Skeletal muscle satellite cell (primary cell): ENCODE measurements around the gene GMDS. TPM values are rescaled to one million over a fixed set of nuclear protein-coding genes. Genes with fewer than 3 reads are reported as not detected.

Experiments used
- H3K27me3 ChIP-seq: 2 replicates; pipeline ENCODE4 v1.7.0; 2013; ENCODE audit warnings: low read length; ENCODE audit not compliant: control insufficient read depth, insufficient read depth
- H3K36me3 ChIP-seq: 2 replicates; pipeline ENCODE4 v1.7.0; 2013; ENCODE audit warnings: mild to moderate bottlenecking, control low read depth, low read length; ENCODE audit not compliant: insufficient read depth
- H3K4me1 ChIP-seq: 2 replicates; pipeline ENCODE4 v1.7.0; 2013; ENCODE audit warnings: low read length; ENCODE audit not compliant: control insufficient read depth, insufficient read depth
- H3K4me2 ChIP-seq: 2 replicates; pipeline ENCODE4 v1.7.0; 2013; ENCODE audit warnings: mild to moderate bottlenecking, low read length
- H3K4me3 ChIP-seq: 2 replicates; pipeline ENCODE4 v1.7.0; 2013; ENCODE audit warnings: low read length
- H3K9ac ChIP-seq: 2 replicates; pipeline ENCODE4 v1.7.0; 2013; ENCODE audit warnings: mild to moderate bottlenecking, low read depth, low read length, moderate library complexity
- H3K9me3 ChIP-seq: replicated peaks from 2 replicates; pipeline ENCODE4 v1.7.0; 2013; ENCODE audit warnings: mild to moderate bottlenecking, control low read depth, low read length
- total RNA-seq: library from RNA; depleted of rRNA; stranded (reverse); fragments of >200 nt; gene quantifications from 2 replicates; pipeline ENCODE4 v1.2.3, GENCODE V29; 2012; rRNA removed

GMDS gene
- 12.5 and 16.0 TPM in 2 replicates for total RNA-seq

- Histone ChIP-seq H3K4me1 (peaks cover 14% of the 10 kb centered on the region), H3K36me3 (no peaks in the 10 kb centered on the region), H3K4me2 (peak within 1 kb of the TSS; percentile 95), H3K9ac (peak within 1 kb of the TSS; percentile 94), H3K27me3 (no peaks in the 10 kb centered on the region), H3K9me3 (no peaks in the 10 kb centered on the region), H3K4me3 (peak within 1 kb of the TSS; percentile 82)
Measured at GRCh38 chr6:2245103-2245876, at the start of gene GMDS. Gene GMDS (minus strand): TSS chr6:2245605.

DNA sequence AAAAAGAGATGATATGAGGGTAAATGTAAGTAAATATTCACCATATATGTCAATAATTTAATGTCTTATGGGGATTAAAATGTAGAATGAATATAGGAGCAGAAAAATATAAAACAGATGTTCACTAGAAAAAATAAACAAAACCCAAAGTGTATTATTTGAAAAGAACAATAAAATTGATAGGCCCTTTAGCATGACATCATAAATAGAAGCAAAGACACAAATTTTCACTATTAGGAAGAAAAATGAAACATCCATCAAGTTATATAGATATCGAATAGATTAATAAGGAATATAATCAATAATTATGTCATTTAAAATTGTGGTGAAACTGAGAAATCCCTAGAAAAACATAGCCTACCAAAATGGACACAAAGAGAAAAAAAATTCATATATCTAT, 40.1 kb upstream of the GMDS start:
- Histone ChIP-seq H3K27me3 (no peaks in the 10 kb centered on the region), H3K9ac (no peak overlapping the region), H3K36me3 (no peaks in the 10 kb centered on the region), H3K9me3 (no peaks in the 10 kb centered on the region), H3K4me1 (no peaks in the 10 kb centered on the region), H3K4me3 (no peak overlapping the region), H3K4me2 (no peak overlapping the region)

GRCh38 chr6:2275892-2276242, 30.5 kb upstream of the GMDS start:
- H3K4me2 ChIP-seq: no peak overlapping the region
- H3K9ac ChIP-seq: no peak overlapping the region
- H3K36me3 ChIP-seq: no peaks in the 10 kb centered on the region
- H3K4me1 ChIP-seq: peaks cover 3% of the 10 kb centered on the region
- H3K27me3 ChIP-seq: no peaks in the 10 kb centered on the region
- no peak overlapping the region for H3K4me3 ChIP-seq
- H3K9me3 ChIP-seq: no peaks in the 10 kb centered on the region

DNA sequence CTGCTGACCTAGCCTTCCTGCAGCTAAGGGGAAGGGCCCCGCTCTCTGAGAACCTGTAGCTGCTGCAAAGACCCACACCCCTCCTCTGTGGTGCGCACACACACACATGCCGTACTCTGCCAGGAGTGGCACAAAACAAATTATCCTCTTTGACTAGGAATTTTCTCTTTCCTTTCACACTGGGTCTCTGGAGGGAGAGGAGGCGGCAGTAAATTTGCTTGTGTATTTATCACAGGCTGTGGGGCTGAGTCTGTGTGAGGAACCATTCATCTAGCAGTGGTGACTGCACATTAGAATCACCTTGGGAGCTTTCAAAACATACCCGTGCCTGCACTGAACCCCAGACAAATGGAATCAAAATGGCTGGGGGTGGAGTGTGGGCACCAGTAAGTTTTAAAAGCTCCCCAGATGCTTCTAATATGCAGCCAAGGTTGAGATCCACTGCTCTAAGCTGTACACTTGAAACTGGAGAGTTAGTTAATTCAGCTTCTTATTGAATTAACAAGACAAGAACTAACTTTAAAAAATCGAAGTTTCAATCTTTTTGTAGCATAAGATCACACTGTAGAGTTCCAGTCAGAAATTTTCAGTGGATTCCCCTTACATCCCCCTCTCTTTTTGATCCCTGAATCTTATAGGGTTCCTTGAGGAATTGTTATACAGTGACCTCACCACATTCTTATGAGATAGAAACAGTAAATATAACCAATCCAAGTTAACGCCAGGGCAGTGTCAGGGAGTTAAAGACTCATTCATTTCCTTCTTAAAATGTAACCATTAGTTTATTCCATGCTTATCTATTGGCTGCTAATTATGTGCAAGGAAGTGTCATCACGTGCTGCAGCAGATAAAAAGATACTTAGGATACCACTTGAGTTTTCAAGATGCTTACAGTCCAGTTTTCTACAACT, 29.8 kb upstream of the GMDS start:
- no peak overlapping the region for H3K4me2 ChIP-seq
- H3K27me3 ChIP-seq: no peaks in the 10 kb centered on the region
- no peak overlapping the region for H3K4me3 ChIP-seq
- H3K36me3 ChIP-seq: no peaks in the 10 kb centered on the region
- H3K9me3 ChIP-seq: no peaks in the 10 kb centered on the region
- H3K4me1 ChIP-seq: peaks cover 3% of the 10 kb centered on the region
- no peak overlapping the region for H3K9ac ChIP-seq

GRCh38 chr6:2272696-2273095, 27.3 kb upstream of the GMDS start:
- Histone ChIP-seq H3K4me1 (peaks cover 3% of the 10 kb centered on the region), H3K9me3 (no peaks in the 10 kb centered on the region), H3K4me2 (no peak overlapping the region), H3K27me3 (no peaks in the 10 kb centered on the region), H3K36me3 (peaks cover 3% of the 10 kb centered on the region), H3K4me3 (no peak overlapping the region), H3K9ac (no peak overlapping the region)

DNA sequence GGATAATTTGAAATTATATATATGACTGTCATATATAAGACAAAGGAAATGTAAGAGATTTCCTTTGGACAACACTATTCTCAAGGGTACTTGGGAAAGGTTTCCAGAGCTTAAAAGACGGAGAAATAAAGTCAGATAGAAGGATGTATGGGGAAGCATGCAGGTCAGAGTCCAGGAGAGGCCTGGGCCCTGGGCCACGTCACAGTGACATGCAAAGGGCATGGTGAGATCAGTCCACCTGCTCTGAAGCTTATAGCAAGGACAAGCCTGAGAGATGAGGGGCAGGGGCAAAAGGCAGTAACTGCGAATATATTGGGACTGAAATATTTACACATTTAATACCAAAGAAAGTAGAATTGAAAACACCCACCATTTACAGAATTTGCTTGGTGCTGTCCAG, 24.6 kb upstream of the GMDS start:
- Histone ChIP-seq H3K36me3 (peaks cover 3% of the 10 kb centered on the region), H3K4me3 (no peak overlapping the region), H3K4me1 (no peaks in the 10 kb centered on the region), H3K9me3 (no peaks in the 10 kb centered on the region), H3K9ac (no peak overlapping the region), H3K27me3 (no peaks in the 10 kb centered on the region), H3K4me2 (no peak overlapping the region)

- Histone ChIP-seq H3K4me2 (no peak overlapping the region), H3K36me3 (peaks cover 3% of the 10 kb centered on the region), H3K9ac (no peak overlapping the region), H3K4me1 (no peaks in the 10 kb centered on the region), H3K4me3 (no peak overlapping the region), H3K9me3 (no peaks in the 10 kb centered on the region), H3K27me3 (no peaks in the 10 kb centered on the region)
Measured at GRCh38 chr6:2266841-2267240, 21.4 kb upstream of the GMDS start.

GRCh38 chr6:2266031-2266795, 20.8 kb upstream of the GMDS start:
- Histone ChIP-seq H3K4me1 (no peaks in the 10 kb centered on the region), H3K36me3 (peaks cover 3% of the 10 kb centered on the region), H3K9ac (no peak overlapping the region), H3K27me3 (no peaks in the 10 kb centered on the region), H3K4me2 (no peak overlapping the region), H3K4me3 (no peak overlapping the region), H3K9me3 (no peaks in the 10 kb centered on the region)

- no peaks in the 10 kb centered on the region for H3K4me1 ChIP-seq
- no peak overlapping the region for H3K4me2 ChIP-seq
- H3K36me3 ChIP-seq: peaks cover 3% of the 10 kb centered on the region
- H3K27me3 ChIP-seq: no peaks in the 10 kb centered on the region
- H3K9me3 ChIP-seq: no peaks in the 10 kb centered on the region
- no peak overlapping the region for H3K4me3 ChIP-seq
- H3K9ac ChIP-seq: no peak overlapping the region
Measured at GRCh38 chr6:2264932-2265331, 19.5 kb upstream of the GMDS start.

- H3K9ac ChIP-seq: no peak overlapping the region
Measured at GRCh38 chr6:2263896-2264295, 18.5 kb upstream of the GMDS start.

GRCh38 chr6:2259574-2259973, 14.2 kb upstream of the GMDS start:
- no peaks in the 10 kb centered on the region for H3K4me1 ChIP-seq
- no peaks in the 10 kb centered on the region for H3K9me3 ChIP-seq

More at GRCh38 chr6:2263896-2264295, 18.5 kb upstream of the GMDS start:
- H3K36me3 ChIP-seq: no peaks in the 10 kb centered on the region
- H3K4me3 ChIP-seq: no peak overlapping the region
- H3K9me3 ChIP-seq: no peaks in the 10 kb centered on the region
- H3K27me3 ChIP-seq: no peaks in the 10 kb centered on the region
- no peaks in the 10 kb centered on the region for H3K4me1 ChIP-seq
- no peak overlapping the region for H3K4me2 ChIP-seq

More at GRCh38 chr6:2259574-2259973, 14.2 kb upstream of the GMDS start:
- H3K4me3 ChIP-seq: no peak overlapping the region
- no peaks in the 10 kb centered on the region for H3K27me3 ChIP-seq
- H3K4me2 ChIP-seq: no peak overlapping the region
- H3K9ac ChIP-seq: no peak overlapping the region
- no peaks in the 10 kb centered on the region for H3K36me3 ChIP-seq
